IPS-NIHi7 (cell line): ENCODE results near the gene KLHL22.

Experiments
- DNase-seq: peaks from one replicate; pipeline ENCODE4 v3.0.0; 2012; ENCODE audit warnings: mixed read lengths; ENCODE audit errors: extremely low spot score

KLHL22 gene

DNA sequence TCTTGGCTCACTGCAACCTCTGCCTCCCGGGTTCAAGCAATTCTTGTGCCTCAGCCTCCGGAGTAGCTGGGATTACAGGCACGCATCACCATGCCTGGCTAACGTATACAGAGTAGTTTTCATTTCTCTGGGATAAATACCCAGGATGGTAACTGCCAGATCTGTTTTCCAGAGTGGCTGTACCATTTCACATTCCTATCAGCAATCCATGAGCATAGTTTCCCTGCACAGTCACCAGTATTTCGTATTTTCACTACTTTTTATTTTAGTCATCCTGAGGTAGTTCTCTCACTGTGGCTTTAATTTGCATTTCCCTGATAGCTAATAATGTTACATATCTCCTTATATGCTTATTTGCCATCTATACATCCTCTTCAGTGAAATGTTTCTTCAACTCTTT lies 47.0 kb downstream of the KLHL22 start:
- DNase-seq: no peak

DNA sequence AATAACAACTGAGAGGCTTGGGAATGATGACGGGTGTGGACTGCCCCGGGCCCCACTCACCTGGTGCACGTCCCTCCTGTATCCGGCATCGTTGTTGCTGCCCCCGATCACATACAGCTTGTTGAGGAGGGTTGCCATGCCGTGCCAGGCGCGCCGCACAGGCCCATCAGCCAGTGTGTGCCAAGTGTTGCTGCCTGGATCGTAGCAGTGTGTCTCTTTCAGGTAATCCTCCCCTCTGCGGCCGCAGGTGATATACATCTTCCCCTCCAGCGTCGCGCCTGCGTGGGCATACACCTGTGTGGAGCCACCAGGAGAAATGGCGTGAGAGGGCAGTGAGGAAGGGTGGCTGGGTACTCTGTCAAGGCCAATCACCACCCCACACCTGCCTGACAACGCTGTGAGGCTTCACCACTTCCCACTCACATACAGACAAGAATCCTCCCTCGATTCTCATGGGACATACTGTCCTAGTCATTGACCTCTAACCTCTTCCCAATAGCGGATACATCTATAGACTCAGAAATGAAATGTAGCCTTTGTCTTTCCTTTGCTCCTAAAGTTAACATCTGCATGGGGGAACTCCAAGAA lies 49.1 kb downstream of the KLHL22 start:
- DNase-seq: no peak

DNA sequence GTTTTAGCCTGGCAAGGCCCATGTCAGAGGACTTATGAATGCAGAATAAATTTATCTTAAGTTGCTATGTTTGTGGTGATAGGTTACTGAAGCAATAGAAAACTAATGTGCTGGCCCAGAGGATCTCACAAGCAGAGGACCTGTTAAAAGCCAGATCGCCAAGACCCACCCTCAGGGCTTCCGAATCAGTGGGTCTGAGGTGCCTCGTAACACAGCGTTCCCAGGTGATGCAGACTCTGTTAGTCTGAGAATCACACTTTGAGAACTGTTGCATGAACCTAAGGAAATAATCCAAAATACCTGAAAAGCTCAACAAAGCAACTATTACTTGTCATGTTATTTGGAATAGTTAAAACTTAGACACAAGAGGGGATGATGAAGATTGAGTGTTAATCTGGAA lies 51.3 kb downstream of the KLHL22 start:
- DNase-seq: no peak

DNA sequence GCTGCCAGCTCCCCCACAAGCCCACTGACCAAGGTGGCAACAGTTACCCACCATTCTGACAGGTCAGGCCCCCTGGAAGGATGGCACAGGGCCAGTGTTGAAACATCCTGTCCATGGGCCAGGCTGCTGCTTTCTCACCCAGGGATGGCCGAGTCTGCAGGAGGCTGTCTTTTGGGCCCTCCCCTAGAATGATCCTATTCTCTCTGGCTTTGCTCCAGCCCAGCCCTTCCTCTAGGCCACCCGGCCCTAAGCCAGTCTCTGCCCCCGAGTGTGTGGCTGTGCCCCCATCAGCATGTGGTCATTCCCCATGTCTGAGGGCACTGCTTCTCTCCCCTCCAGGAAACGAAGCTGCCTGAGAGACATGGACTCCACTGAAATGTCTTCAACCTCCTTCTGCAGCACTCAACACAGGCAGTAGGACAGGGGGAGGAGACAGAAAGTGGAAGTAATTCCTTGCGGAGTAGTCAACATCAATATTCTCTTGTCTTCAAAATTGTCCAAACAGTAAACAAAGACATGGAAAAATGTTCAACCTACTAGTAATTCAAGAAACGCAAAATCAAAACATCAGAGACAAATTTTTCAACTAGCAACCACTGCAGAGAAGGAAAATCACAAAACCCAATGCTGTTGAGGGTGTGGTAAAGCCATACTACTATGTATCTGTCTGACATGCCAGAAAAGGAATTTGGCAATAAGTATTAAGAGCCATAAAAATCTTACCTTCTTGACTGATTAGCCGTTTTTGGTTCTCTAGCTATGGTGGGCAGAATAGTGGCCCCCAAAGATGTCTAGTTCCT lies 52.9 kb downstream of the KLHL22 start:
- DNase-seq: no peak

DNA sequence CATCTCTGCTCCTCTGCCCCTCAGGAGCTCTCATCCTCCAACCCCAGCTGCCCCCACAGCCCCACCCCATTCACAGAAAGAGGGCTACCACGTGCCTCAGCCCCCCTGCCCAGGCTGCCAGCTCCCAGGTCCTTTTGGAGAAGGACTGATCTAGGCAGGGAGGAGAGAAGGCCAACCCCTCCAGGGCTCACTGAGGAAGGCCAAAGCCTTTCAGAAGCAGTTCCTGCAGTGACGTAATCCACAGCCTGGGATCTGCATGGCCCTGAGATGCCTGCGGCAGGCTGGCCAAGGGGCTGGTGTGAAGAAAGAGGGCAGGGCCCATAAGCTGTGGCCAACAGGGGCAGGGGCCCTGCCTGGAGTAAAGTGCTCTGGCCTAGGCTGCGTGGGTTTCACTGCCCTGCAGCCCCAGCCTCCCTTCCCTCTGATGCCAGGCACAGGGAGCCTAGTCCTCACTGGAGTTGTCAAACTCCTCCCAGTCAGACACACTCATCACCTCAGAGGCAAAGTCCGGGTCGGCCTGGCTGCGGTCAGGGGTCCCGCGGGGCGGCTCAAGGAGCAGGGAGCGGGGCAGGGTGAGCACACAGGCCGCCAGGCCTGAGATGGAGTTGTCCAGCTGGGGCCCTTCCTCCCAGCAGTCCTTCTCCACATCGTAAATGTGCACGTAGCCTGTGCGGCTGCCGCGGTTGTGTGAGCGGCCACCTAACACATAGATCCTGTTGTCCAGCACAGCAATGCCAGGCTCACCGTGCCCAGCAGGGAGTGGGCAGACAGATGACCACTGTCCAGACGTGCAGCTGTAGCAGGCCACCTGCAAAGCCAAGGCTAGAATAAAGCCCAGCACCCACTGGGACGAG lies 53.7 kb downstream of the KLHL22 start:
- no peak for DNase-seq

DNA sequence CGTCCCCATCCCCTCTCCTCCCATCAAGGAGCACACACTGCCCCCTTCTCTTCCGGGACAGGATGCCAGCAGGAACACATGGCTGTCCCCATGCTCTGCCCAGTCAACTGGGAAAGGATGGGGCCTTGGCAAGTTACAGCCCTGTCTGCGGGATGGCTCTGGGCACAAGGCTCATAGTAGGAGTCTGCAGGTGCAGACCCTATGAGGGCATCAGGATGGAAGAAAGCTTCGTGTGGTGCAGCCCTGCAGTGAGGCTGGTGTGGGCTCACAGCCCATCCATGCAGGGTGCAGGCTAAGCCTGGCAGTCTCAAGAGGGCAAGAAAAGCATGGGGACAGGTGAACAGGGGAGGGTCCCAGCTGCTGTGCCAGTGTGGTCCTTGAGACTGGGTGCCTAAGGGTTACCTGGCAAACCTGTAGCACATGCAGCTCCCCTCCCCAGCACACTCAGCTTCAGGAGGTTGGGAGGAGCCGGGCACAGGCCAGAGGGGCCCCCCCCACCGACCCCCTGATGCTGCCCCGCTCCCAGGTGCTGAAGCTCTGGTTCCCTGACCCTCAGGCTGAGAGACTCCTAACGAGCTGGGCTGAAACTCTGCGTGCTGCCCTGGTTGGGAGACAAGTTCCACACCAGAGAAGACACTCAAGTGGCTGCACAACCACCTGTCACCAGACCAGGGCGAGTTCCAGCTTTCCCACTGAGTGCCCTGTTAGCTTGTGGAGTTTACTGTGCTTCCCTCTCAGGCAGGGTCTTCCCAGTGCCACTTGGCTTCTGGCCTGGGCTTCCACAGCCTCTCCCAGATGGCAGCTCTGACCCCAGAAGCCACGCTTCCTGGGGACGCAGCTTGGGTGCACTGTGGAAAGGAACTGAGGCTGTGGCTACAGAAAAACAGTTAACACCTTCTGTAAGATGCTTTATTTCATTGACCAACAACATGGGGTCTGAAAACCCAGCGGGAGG lies 54.7 kb downstream of the KLHL22 start:
- no peak for DNase-seq

DNA sequence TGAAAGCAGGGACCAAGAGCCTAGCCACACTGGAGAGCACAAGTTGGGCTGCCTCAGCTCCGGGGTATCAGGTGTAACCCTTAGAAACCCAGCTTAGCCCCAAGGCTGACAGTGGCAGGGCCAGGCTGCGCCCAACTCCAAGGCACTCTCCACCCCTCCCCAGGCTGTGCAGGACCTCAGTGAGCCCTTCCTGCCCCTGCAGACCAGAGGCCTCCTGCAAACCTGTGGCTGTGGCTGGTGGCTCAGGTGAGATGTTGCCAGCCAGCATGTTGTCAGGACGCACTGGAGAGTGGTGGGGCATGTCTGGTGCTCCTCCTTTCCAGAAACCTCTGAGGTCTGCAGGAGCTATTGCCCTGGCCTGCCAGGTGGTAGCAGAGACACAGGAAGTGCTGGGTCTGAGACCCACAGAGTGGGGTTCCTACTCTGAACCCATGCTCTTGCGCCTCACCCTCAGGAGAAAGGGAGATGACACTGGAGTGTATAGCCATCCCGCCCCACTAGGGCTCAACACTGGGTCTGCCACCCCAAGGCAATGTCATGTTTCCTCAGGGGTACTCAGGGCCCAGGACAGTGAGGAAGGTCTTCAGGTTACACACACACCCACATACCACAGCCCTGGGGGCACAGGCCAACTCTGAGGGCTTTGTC lies 55.5 kb downstream of the KLHL22 start:
- DNase-seq: no peak

DNA sequence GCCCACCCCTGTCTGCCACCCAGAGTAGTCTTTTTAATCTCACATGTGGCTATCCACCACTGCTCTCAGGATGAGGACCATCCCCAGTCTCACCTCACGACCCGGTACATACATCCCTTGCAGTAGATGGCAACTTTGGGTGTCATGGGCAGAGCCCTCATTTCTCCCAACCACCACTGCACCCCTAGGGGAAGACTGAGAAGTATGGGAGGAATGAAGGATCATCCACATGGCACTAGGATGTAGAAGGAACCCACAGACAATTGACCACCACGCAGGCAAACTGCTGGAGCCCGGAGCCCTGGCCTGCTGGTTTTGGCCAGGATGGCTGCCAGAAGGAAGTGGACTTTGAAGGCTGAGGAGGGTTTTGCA lies 56.1 kb downstream of the KLHL22 start:
- DNase-seq: no peak

DNA sequence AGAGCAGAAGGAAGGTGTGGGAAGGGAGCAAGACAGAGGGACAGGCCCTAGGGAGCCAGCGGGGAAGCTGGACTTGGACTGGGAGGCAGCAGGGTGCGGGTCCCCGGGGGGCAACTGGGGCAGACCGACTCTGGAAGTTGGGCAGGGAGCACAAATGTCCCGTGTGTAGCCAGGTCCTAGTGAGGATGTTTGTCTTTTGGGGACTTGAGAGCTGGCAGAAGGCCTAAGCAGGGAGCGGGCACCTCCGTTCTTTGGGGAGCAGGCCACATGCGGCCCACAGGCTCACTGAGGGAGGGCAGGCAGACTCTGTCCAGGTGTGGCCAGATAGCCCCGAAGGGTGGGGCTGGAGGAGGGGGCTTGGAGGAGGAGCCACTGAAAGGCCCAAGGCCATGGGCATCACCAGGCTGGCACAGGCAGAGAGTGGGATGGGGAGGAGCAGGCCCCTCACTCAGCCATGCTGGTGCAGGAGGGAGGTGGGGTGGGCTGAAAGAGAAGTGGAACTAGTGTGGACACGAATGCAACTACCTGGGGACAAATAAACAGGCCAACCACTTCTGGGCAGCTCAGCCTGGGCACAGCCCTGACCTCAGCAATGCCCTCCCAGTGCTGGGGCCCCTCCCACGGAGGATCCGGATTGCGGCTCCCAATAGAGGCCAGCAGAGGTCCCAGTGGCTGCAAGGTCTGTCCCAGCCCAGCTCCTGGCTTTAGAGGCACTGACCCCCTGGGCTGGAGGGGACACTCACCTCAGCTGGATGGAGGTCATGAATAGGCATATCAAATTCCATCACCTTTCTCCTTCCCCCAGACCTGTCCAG lies 56.7 kb downstream of the KLHL22 start:
- peak; percentile 75 for DNase-seq

DNA sequence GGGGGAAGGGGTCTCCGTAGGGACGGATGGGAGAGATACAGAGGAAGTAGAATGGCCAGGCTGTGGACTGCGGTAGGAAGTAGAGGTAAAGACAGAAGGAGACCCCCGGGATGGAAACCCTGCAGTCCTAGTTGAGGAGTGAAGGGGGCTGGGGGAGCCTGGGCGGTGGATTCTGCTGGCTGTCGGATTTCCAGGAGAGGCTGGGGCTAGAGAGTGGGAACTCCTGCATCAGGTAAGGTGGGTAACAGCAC lies 57.2 kb downstream of the KLHL22 start:
- DNase-seq: no peak

DNA sequence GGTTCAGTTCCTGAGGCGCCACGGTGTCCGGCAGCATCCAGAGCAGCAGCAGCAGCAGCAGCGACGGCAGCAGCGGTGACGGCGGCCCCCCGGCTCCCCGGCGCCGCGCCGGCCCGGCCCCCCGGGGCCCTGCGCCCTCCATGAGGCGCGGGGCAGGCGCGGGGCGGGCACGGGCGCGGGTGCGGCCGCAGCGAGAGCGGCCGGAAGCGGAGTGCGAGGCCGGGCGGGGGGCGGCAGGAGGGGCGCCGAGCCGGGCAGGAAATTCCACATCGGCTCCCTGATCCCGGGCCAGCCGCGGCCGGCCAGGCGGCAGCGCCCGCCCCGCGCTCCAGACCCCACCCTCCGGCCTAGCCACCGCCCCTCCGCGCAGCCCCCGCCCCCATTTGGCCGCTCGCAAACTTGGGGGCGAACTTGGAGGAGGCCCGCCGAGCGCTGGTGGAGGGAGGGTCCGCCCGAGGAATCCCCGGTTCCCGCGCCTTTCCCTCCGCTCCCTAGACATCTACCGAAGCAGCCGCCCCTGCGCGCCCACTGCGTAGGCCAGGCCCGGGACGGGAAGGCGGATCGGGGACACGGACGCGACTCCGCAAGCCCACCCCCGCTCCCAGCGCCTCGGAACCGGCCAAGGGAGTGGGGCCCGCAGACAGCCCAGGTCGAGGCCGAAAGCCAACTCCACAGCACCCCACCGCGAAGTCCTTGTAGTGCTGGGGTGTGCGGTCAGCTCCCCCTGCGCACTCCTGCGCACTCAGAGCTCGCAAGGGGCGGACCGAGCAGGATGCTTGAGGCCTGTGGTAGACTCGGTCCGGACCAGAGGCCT lies 57.8 kb downstream of the KLHL22 start, which contains the start of gene SCARF2:
Gene SCARF2, minus strand, starts transcription at position 213 of the 814 bp plus-strand sequence. Its CDS starts 71 bp downstream, at position 142.
- DNase-seq: peak; percentile 92

DNA sequence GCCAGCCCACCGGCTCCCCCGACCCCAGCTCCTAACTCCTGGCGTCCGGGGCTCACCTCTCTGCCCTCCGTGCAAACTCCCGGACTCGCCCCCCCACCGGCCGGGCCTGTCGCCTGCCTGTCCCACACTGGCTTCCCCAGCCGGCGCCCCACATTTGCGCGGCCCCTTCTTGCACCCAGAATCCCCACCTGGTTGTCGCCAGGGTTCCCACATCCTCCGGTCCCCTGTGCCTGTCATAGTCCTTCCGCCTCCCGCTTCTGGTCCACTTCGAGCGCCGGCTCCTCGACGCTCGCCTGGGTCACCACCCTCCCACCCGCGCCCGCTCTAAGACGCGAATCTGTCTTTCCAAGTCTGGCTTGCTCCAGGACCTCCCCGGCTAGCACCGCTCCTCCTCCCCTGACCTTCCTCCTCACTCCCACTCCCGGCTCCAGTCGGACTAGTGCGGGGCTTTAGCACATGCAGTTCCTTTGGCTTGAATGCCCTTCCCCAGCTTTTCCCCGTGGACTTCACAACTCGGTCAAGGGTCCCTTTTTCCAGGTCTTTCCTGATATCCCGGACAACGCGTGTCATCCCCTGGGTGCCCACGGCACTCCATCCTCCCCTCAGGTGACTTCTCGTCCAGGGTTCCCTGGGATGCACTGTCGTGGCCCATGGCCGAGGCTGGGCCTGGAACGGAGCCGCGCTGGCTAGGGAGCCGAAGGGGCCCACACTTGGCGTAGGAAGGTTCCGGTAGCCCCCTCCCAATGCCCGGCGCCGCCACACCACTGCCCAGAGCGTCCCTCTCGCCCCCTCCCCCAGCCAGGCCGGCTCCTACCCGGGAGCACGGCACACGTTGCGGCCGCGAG lies 58.6 kb downstream of the KLHL22 start:
- no peak for DNase-seq

DNA sequence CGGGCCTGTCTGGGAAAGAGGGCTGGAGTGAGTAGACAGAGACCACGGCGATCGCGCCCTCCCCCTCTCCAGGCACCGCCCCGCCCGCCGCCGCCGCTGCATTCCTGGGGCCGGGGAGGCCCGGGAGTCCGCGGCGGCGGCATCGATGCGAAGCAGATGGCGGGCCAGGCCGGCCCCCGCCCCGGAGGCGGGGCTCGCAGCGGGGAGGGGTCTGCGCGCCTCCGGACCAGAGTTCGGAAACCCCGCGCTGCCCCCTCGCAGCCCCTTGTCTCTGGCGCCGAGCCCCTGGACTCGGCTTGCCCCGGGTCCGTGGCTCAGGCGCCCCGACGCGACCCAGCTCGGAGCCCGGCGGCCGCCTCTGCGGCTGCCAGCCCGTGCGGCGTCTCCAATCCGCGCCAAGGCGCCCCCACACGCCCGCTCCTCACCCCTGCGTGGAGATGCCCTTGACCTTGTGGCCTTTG lies 59.3 kb downstream of the KLHL22 start:
- peak; percentile 66 for DNase-seq

DNA sequence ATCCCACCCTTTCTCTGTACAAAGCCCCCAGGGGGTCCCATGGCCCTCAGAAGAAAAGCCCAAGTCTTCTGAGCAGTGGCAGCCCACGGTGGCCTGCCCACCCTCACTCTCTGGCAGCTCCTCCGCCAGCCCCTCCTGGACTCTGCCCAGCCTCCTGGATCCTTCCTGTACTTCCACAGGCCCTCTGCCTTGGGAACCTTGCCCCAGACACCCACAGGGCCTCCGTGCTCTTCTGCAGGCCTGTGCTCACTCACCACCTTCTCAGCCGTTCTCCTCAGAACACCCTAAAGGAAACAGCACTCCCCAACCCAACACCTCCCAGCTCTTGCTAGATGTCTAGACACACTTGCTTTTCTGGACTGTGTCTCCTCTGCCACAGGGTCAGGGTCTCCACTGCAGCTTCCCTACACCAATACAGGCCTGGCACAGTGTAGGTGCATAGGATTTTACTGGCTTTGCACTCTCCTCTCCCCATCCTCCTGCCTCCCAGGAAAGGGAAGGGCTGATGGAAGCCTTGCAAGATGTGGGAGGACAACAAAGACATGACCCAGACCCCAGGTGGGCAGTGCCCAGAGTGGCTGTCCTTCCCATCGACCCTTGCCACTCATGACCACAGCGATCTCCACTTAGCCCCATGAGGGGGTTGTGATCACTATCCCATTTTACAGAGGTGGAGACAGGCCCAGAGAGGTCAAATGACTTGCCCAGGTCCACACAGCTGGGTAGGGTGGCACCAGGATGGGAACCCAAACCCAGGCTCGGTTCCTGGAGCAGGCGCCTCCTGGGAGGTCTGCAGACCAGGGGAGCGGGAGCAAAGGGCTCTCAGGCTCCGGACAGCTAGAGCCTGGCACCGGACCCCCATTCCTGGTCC lies 59.9 kb downstream of the KLHL22 start:
- DNase-seq: no peak

DNA sequence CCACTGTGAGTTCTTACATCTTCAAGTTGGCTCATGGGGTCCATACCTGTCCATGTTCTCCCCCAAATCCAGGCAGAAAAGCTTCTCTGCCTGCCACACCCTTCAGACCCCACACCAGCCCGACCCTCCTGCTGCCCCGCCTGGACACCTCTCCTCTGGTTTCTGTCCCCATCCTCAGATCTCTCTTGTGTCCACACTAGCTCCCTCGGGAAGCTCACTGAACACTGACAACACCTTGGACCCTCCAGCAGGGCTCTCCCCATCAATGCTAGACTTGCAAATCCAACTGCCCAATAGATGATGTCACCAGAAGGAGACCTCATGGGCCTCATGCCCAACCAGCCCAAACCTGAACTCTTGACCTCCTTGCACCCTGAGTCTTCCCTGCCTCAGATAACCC lies 60.8 kb downstream of the KLHL22 start:
- DNase-seq: no peak

DNA sequence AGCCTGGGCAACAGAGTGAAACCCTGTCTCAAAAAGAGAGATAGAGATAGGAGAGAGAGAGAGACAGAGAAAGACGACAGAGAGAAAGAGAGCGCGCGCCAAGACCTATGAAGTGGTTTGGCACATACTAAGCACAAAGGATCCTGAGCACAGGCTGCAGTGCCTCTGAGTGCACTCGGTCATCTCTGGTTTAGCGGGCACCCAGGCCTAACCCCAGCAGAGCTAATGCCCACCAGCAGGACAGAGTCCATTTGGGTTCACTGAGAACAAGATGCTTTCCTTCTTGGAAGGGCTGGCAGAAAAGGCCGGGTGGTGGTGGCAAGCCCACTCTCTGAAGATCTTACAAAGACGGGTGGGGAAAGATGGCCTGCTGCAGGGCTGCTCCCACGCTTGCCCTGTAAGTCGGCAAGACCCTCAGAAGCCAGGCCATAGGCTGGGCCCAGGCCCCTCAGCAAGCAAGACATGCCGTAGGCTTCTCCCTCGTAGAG lies 61.3 kb downstream of the KLHL22 start:
- no peak for DNase-seq

DNA sequence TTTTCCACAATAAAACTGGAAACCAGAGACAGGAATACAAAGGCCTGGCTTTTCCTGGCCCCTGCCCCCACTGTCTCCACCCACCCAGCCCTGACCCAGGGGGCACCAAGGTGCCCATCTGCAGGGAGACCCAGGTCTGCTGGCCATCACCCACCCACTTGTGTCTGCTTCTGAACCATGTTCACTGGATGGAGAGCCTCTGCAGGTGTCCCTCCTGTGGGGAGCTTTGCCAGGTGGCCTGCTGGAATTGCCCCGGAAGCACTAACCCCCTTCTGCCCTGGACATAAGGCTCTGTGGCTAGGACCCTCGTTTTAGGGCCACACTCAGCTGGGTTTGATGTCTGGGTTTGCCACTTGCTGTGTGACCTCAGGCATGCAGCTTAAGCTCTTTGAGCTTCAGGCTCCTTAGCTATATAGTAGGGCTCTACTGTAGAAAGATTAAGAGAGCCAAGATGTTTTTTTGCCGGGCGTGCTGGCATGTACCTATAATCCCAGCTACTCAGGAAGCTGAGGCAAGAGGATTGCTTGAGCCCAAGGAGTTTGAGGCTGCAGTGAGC lies 61.8 kb downstream of the KLHL22 start:
- no peak for DNase-seq
